Bronchial epithelial cell (primary cell): Measurements from ENCODE around the gene IL1RN. TPM values are rescaled to one million over a fixed set of nuclear protein-coding genes. Genes with fewer than 3 reads are reported as not detected.

Source experiments
- DNase-seq: peaks from one replicate; pipeline ENCODE4 v3.0.0-alpha.2; 2010; ENCODE audit warnings: low read depth
- FAIRE-seq: peaks from 2 replicates; lab custom pipeline; 2011; peaks lifted over from hg19 to GRCh38; lab: Jason Lieb, UNC
- H3K27me3 ChIP-seq: 2 replicates; pipeline ENCODE4 v1.5.1; 2011; ENCODE audit warnings: low read length; ENCODE audit not compliant: control insufficient read depth, insufficient read depth
- H3K36me3 ChIP-seq: 2 replicates; pipeline ENCODE4 v1.5.1; 2011; ENCODE audit warnings: low read length; ENCODE audit not compliant: control insufficient read depth, insufficient read depth
- H3K4me3 ChIP-seq: 2 replicates; pipeline ENCODE4 v1.5.1; 2011; ENCODE audit warnings: mild to moderate bottlenecking, low read depth, low read length, control low read depth
- CTCF ChIP-seq: IDR thresholded peaks from 2 replicates; pipeline ENCODE4 v1.5.1; 2011; ENCODE audit warnings: mild to moderate bottlenecking, moderate library complexity, low read length, control low read depth, inconsistent platforms; ENCODE audit not compliant: insufficient read depth, severe bottlenecking
- total RNA-seq: library from RNA; depleted of rRNA; stranded (reverse); fragments of >200 nt; gene quantifications from 2 replicates; pipeline ENCODE4 v1.2.1, GENCODE V29; 2014

The IL1RN gene
- total RNA-seq, 1 donor from 2014 or later, result 71.9 TPM

- no peak for FAIRE-seq
- no peak for TF ChIP-seq CTCF
- Histone ChIP-seq H3K27me3 (no peaks in the 10 kb centered on the region), H3K4me3 (no peak overlapping the region), H3K36me3 (no peaks in the 10 kb centered on the region)
- no peak for DNase-seq
Observed at GRCh38 chr2:113174376-113174750, 47.0 kb downstream of the IL1RN start.

DNA sequence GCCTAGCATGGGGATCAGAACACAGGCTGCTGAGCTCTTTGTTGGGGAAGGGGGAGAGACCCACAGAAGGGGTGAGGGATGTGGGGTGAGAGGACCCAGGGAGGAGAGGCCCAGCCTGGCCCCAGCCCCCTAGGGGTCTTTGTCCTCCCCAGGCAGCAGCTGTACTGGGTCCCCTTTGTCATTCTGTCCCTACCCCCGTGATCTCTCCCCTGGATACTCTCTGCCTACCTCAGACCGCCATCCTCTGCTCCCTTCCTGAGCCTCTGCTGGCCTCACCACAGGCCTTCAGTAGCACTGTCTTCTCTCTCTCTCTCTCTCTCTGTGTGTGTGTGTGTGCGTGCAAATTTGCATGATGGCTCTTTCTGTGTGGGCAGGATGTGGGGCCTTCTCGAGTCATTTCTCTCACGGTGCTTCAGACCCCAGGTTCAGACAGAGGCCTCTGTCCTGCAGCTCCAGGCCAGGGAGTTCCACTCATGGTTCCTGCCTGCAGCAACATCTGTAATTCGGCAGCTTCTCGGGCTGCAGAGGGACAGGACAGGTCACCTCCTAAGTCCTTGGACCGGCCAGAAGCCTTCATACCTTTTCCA is 47.7 kb downstream of the IL1RN start:
- H3K36me3 ChIP-seq, result no peaks in the 10 kb centered on the region
- H3K27me3 ChIP-seq, result no peaks in the 10 kb centered on the region
- no peak for TF ChIP-seq CTCF
- DNase-seq (no peak), FAIRE-seq (no peak)
- no peak overlapping the region for H3K4me3 ChIP-seq

DNA sequence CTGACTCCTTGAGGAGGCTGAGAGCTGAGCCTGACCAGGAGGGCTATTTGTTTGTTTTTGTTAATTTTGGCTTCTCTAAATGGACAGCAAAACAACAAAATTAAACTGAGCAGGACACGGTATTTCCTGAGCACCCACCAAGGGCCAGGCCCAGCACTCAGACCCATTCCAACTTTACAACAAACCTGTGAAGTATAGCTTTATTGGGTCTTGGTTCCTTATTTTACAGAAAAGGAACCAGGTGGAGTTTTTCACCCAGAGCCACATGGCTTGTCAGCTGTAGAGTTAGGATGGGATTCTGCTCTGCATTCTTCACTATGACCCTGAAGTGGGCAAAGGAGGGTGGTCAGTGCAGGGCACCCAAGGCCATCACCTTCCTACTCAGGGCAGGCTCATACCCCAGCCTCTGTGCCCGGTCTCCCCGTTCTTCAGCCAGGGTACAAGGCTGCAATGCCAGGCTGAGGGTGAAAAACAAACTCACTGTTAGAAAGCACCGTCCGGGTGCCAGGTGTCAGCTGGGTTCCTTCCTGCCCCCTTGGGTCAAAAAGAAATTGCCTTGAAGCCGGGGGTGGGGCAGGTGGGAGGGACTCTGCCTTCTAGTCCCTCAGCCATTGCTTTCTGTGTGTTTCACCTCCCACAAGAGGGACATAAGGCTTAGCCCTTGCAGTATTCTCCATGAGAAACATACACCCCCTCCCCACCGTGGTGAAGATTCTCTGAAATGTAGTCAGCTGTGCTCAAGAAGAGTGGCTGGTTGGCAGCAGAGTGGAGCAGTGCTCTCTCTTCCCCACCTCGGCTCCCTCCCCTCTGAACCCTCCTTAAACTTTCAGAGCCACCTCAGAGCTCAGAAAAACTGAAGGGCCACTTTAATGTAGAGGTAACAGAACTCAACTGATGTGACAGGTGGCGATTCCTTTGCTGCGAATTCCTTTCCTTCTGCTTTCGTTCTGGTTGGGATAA is 48.6 kb downstream of the IL1RN start:
- no peak for TF ChIP-seq CTCF
- Histone ChIP-seq H3K4me3 (no peak overlapping the region), H3K36me3 (no peaks in the 10 kb centered on the region), H3K27me3 (no peaks in the 10 kb centered on the region)
- peak; percentile 47 for FAIRE-seq
- no peak for DNase-seq

DNA sequence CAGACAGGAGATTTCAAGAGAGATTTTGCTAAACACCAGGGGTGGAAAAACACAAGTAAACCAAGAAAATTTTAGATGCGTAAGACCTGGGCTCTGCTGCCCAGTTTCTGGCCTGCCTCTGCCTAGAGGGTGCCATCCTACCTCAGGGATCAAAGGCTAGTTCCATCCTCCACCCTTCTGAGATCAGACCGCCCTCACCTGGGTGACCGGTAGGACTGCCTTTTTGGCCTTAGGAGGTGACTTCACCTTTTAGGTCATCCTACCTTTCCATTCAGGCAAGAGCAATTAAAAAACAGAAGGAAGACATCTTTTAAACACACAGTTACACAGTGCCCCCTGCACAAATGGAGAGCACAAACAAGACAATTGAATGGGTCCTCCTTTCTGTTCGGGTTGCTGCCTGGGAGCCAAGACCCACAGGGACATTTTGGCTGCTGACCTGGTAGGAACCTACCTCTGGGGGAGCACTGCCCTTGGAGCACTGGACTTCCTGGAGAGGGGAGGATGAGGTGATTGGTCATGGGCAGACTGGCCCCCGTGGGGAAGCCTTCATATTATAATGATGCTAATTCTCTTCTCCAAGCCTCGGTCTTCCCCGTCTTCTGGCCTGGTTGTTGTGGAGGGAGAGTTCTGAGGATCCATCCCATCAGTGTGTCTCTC is 49.4 kb downstream of the IL1RN start:
- no peaks in the 10 kb centered on the region for H3K27me3 ChIP-seq
- no peaks in the 10 kb centered on the region for H3K36me3 ChIP-seq
- H3K4me3 ChIP-seq, result no peak overlapping the region
- DNase-seq, result no peak
- no peak for FAIRE-seq
- no peak for TF ChIP-seq CTCF

GRCh38 chr2:113178069-113178746 is 50.8 kb downstream of the IL1RN start:
- no peak for FAIRE-seq
- DNase-seq, result no peak
- peaks cover 4% of the 10 kb centered on the region for H3K36me3 ChIP-seq
- H3K27me3 ChIP-seq, result no peaks in the 10 kb centered on the region
- H3K4me3 ChIP-seq, result no peak overlapping the region
- TF ChIP-seq CTCF, result no peak
